ENCODE data around the gene PRSS57.

GRCh38 chr19:641702-642101 is 53.5 kb downstream of the PRSS57 start:
- TF ChIP-seq, protein P1, sequence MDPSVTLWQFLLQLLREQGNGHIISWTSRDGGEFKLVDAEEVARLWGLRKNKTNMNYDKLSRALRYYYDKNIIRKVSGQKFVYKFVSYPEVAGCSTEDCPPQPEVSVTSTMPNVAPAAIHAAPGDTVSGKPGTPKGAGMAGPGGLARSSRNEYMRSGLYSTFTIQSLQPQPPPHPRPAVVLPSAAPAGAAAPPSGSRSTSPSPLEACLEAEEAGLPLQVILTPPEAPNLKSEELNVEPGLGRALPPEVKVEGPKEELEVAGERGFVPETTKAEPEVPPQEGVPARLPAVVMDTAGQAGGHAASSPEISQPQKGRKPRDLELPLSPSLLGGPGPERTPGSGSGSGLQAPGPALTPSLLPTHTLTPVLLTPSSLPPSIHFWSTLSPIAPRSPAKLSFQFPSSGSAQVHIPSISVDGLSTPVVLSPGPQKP (IDR thresholded peaks at IDR 0.05; ENCODE audit: borderline replicate concordance, low read depth, low read length): no peak
- TF ChIP-seq, protein P2, sequence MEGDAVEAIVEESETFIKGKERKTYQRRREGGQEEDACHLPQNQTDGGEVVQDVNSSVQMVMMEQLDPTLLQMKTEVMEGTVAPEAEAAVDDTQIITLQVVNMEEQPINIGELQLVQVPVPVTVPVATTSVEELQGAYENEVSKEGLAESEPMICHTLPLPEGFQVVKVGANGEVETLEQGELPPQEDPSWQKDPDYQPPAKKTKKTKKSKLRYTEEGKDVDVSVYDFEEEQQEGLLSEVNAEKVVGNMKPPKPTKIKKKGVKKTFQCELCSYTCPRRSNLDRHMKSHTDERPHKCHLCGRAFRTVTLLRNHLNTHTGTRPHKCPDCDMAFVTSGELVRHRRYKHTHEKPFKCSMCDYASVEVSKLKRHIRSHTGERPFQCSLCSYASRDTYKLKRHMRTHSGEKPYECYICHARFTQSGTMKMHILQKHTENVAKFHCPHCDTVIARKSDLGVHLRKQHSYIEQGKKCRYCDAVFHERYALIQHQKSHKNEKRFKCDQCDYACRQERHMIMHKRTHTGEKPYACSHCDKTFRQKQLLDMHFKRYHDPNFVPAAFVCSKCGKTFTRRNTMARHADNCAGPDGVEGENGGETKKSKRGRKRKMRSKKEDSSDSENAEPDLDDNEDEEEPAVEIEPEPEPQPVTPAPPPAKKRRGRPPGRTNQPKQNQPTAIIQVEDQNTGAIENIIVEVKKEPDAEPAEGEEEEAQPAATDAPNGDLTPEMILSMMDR (conservative IDR thresholded peaks at IDR 0.05; ENCODE audit: low read depth, low read length): no peak
- TF ChIP-seq RFX5 (IDR thresholded peaks at IDR 0.05; ENCODE audit: low read depth, low read length) (no peak), CHD1 (IDR thresholded peaks at IDR 0.05; ENCODE audit: low read depth, low read length) (no peak), POLR2A (IDR thresholded peaks at IDR 0.05; ENCODE audit: low read depth, low read length) (no peak), MXI1 (IDR thresholded peaks at IDR 0.05; ENCODE audit: borderline replicate concordance, low read depth, low read length) (no peak), BHLHE40 (IDR thresholded peaks at IDR 0.05; ENCODE audit: low read depth, low read length) (no peak), RCOR1 (IDR thresholded peaks at IDR 0.05; ENCODE audit: insufficient replicate concordance, low read length) (no peak), SMC3 (IDR thresholded peaks at IDR 0.05; ENCODE audit: low read depth, low read length) (no peak), RAD21 (IDR thresholded peaks at IDR 0.05; ENCODE audit: low read length) (no peak), FOS (IDR thresholded peaks at IDR 0.05; ENCODE audit: low read depth, low read length) (no peak), USF2 (IDR thresholded peaks at IDR 0.05; ENCODE audit: low read depth, low read length) (no peak), NFE2L2 (IDR thresholded peaks at IDR 0.05; ENCODE audit: low read depth, low read length) (no peak)

Data from IMR-90 (cell line).